WTC11 (cell line): ENCODE measurements around the gene KDM1B. TPM values are rescaled to one million over a fixed set of nuclear protein-coding genes. Genes with fewer than 3 reads are reported as not detected.
A peak's percentile ranks its signal among the peaks of the same experiment; 100 is the strongest.

Source experiments
- ATAC-seq: fragments of 200-7000 bp; cut with Tn5 transposase; 2 replicates; pipeline ENCODE4 v1.10.0; 2021; ENCODE audit warnings: mild to moderate bottlenecking, moderate library complexity
- CTCF ChIA-PET: fragments of 300-600 bp; sonication (Branson Sonifier 250); formaldehyde crosslinking; loops from one replicate; lab custom pipeline; 2021; ENCODE audit warnings: antibody characterized with exemption; lab: Charles Lee
- POLR2A ChIA-PET: fragments of 350-600 bp; sonication (Branson Sonifier 250); formaldehyde crosslinking; loops from one replicate; lab custom pipeline; 2021; ENCODE audit warnings: antibody characterized with exemption; lab: Charles Lee
- DNase-seq: peaks from one replicate; pipeline ENCODE4 v3.0.0; 2021; ENCODE audit warnings: low spot score
- H3K27ac Mint-ChIP-seq: 2 replicates; pipeline ENCODE4 v1.8.0; 2021; ENCODE audit warnings: mixed read lengths
- H3K27me3 Mint-ChIP-seq: 2 replicates; pipeline ENCODE4 v1.8.0; 2021; ENCODE audit warnings: low read depth, mild to moderate bottlenecking, moderate library complexity, mixed read lengths
- H3K36me3 Mint-ChIP-seq: 2 replicates; pipeline ENCODE4 v1.8.0; 2021; ENCODE audit warnings: mixed read lengths
- H3K4me1 Mint-ChIP-seq: 2 replicates; pipeline ENCODE4 v1.8.0; 2022; ENCODE audit warnings: mixed read lengths
- H3K4me3 Mint-ChIP-seq: 2 replicates; pipeline ENCODE4 v1.8.0; 2021; ENCODE audit warnings: mild to moderate bottlenecking, moderate library complexity, mixed read lengths
- H3K9me3 Mint-ChIP-seq: 2 replicates; pipeline ENCODE4 v1.8.0; 2021; ENCODE audit warnings: mixed read lengths
- ATF1 ChIP-seq: sonication (generic); formaldehyde crosslinking; IDR thresholded peaks from 2 replicates; pipeline ENCODE4 v1.8.1; 2023; ENCODE audit warnings: mild to moderate bottlenecking, moderate library complexity, missing genetic modification reagents
- CBFB ChIP-seq: sonication (generic); formaldehyde crosslinking; IDR thresholded peaks from 2 replicates; pipeline ENCODE4 v1.8.1; 2022; ENCODE audit warnings: mild to moderate bottlenecking, low read depth, missing genetic modification reagents
- JUN ChIP-seq: sonication (generic); formaldehyde crosslinking; IDR thresholded peaks from 2 replicates; pipeline ENCODE4 v1.8.0; 2023; ENCODE audit warnings: mild to moderate bottlenecking, missing genetic modification reagents
- PRRX2 ChIP-seq: fragments of 250-450 bp; sonication (Bioruptor Pico); IDR thresholded peaks from 2 replicates; pipeline ENCODE4 v1.8.0; 2021; ENCODE audit warnings: mild to moderate bottlenecking
- RELA ChIP-seq: sonication (generic); formaldehyde crosslinking; IDR thresholded peaks from 2 replicates; pipeline ENCODE4 v1.8.1; 2022; ENCODE audit warnings: missing genetic modification reagents, mild to moderate bottlenecking, borderline replicate concordance
- STAT6 ChIP-seq: sonication (generic); formaldehyde crosslinking; conservative IDR thresholded peaks from 2 replicates; pipeline ENCODE4 v1.8.1; 2023; ENCODE audit warnings: mild to moderate bottlenecking, low read depth, missing genetic modification reagents, moderate library complexity
- TEAD1 ChIP-seq: sonication (generic); formaldehyde crosslinking; IDR thresholded peaks from 2 replicates; pipeline ENCODE4 v1.8.0; 2022; ENCODE audit warnings: mild to moderate bottlenecking, missing genetic modification reagents
- ZNF532 ChIP-seq: fragments of 250-450 bp; sonication (Bioruptor Pico); IDR thresholded peaks from 2 replicates; pipeline ENCODE4 v1.9.0; 2021; ENCODE audit warnings: mild to moderate bottlenecking, borderline replicate concordance
- total RNA-seq: library from RNA; stranded (reverse); gene quantifications from 3 replicates; pipeline ENCODE4 v1.2.3, GENCODE V29; 2021
- TF ChIP-seq, protein P1 (sequence below): sonication (generic); formaldehyde crosslinking; IDR thresholded peaks from 2 replicates; pipeline ENCODE4 v1.8.1; 2023; ENCODE audit warnings: mild to moderate bottlenecking, missing genetic modification reagents
- TF ChIP-seq, protein P2 (sequence below): fragments of 200-600 bp; IDR thresholded peaks from 2 replicates; pipeline ENCODE4 v1.8.0; 2022; ENCODE audit warnings: antibody characterized with exemption
- TF ChIP-seq, protein P3 (sequence below): fragments of 250-450 bp; sonication (Bioruptor Pico); IDR thresholded peaks from 2 replicates; pipeline ENCODE4 v1.9.0; 2021; ENCODE audit warnings: moderate library complexity, mild to moderate bottlenecking, inconsistent platforms, borderline replicate concordance
- TF ChIP-seq, protein P4 (sequence below): sonication (generic); formaldehyde crosslinking; IDR thresholded peaks from 2 replicates; pipeline ENCODE4 v1.8.0; 2023; ENCODE audit warnings: missing genetic modification reagents, mild to moderate bottlenecking, borderline replicate concordance

KDM1B gene
- total RNA-seq, 1 experiment from 2014 or later = 6.7 TPM

DNA sequence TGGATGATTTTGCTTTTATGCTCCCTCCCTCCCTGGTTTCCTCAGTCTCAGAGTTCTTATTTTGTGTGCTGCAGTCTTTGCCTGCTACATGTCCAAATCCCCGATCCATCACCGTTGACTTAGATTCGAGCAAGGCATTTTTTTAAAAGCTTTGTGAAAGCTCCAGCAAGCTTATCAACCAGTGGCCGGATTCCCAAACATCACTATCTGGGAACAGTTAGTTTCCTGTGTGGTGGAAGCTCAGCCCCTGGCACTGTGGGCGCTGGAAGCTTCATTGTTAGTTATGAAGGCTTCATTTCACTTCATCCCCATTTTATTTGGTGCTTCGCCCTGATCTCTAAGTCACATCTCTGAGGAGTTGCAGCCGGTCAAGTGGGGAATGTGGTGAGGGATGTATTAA, 64.4 kb downstream of the KDM1B start:
- no peak for TF ChIP-seq RELA (CRISPR knock-in tag)
- TF ChIP-seq ZNF532 = no peak
- TF ChIP-seq, protein P1, sequence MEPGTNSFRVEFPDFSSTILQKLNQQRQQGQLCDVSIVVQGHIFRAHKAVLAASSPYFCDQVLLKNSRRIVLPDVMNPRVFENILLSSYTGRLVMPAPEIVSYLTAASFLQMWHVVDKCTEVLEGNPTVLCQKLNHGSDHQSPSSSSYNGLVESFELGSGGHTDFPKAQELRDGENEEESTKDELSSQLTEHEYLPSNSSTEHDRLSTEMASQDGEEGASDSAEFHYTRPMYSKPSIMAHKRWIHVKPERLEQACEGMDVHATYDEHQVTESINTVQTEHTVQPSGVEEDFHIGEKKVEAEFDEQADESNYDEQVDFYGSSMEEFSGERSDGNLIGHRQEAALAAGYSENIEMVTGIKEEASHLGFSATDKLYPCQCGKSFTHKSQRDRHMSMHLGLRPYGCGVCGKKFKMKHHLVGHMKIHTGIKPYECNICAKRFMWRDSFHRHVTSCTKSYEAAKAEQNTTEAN (CRISPR knock-in tag) = no peak
- TF ChIP-seq, protein P2, sequence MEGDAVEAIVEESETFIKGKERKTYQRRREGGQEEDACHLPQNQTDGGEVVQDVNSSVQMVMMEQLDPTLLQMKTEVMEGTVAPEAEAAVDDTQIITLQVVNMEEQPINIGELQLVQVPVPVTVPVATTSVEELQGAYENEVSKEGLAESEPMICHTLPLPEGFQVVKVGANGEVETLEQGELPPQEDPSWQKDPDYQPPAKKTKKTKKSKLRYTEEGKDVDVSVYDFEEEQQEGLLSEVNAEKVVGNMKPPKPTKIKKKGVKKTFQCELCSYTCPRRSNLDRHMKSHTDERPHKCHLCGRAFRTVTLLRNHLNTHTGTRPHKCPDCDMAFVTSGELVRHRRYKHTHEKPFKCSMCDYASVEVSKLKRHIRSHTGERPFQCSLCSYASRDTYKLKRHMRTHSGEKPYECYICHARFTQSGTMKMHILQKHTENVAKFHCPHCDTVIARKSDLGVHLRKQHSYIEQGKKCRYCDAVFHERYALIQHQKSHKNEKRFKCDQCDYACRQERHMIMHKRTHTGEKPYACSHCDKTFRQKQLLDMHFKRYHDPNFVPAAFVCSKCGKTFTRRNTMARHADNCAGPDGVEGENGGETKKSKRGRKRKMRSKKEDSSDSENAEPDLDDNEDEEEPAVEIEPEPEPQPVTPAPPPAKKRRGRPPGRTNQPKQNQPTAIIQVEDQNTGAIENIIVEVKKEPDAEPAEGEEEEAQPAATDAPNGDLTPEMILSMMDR = no peak
- no peak for TF ChIP-seq ATF1
- no peak for TF ChIP-seq TEAD1 (CRISPR knock-in tag)
- TF ChIP-seq STAT6 (CRISPR knock-in tag) = no peak
- TF ChIP-seq PRRX2 (CRISPR knock-in tag) = no peak
- TF ChIP-seq, protein P3, sequence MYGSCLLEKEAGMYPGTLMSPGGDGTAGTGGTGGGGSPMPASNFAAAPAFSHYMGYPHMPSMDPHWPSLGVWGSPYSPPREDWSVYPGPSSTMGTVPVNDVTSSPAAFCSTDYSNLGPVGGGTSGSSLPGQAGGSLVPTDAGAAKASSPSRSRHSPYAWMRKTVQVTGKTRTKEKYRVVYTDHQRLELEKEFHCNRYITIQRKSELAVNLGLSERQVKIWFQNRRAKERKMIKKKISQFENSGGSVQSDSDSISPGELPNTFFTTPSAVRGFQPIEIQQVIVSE = no peak
- TF ChIP-seq, protein P4, sequence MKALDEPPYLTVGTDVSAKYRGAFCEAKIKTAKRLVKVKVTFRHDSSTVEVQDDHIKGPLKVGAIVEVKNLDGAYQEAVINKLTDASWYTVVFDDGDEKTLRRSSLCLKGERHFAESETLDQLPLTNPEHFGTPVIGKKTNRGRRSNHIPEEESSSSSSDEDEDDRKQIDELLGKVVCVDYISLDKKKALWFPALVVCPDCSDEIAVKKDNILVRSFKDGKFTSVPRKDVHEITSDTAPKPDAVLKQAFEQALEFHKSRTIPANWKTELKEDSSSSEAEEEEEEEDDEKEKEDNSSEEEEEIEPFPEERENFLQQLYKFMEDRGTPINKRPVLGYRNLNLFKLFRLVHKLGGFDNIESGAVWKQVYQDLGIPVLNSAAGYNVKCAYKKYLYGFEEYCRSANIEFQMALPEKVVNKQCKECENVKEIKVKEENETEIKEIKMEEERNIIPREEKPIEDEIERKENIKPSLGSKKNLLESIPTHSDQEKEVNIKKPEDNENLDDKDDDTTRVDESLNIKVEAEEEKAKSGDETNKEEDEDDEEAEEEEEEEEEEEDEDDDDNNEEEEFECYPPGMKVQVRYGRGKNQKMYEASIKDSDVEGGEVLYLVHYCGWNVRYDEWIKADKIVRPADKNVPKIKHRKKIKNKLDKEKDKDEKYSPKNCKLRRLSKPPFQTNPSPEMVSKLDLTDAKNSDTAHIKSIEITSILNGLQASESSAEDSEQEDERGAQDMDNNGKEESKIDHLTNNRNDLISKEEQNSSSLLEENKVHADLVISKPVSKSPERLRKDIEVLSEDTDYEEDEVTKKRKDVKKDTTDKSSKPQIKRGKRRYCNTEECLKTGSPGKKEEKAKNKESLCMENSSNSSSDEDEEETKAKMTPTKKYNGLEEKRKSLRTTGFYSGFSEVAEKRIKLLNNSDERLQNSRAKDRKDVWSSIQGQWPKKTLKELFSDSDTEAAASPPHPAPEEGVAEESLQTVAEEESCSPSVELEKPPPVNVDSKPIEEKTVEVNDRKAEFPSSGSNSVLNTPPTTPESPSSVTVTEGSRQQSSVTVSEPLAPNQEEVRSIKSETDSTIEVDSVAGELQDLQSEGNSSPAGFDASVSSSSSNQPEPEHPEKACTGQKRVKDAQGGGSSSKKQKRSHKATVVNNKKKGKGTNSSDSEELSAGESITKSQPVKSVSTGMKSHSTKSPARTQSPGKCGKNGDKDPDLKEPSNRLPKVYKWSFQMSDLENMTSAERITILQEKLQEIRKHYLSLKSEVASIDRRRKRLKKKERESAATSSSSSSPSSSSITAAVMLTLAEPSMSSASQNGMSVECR (CRISPR knock-in tag) = no peak
- no peak for TF ChIP-seq CBFB (CRISPR knock-in tag)
- no peak for TF ChIP-seq JUN (CRISPR knock-in tag)
- CTCF ChIA-PET = interaction anchor here (0.6 kb wide), 1 partner anchor 387 kb away, joined by 5 read pairs; no protein-coding TSS in a partner anchor
- H3K9me3 Mint-ChIP-seq = no peaks in the 10 kb centered on the region
- POLR2A ChIA-PET = no interaction called here
- no peaks in the 10 kb centered on the region for H3K27me3 Mint-ChIP-seq
- no peak for ATAC-seq
- peaks cover 8% of the 10 kb centered on the region; the same call in 1 of the 2 replicates for H3K4me1 Mint-ChIP-seq
- DNase-seq = no peak
- peak overlapping the region; percentile 80 for H3K27ac Mint-ChIP-seq
- peaks cover 37% of the 10 kb centered on the region for H3K36me3 Mint-ChIP-seq
- H3K4me3 Mint-ChIP-seq = no peak overlapping the region
